GM19193 (cell line): Measurements from ENCODE around the gene USP12.

Experiments used
- POLR2A ChIP-seq: IDR thresholded peaks from 4 replicates; pipeline ENCODE4 v1.6.1; 2011; ENCODE audit not compliant: insufficient read depth, insufficient read length; ENCODE audit errors: extremely low read depth

USP12 gene

DNA sequence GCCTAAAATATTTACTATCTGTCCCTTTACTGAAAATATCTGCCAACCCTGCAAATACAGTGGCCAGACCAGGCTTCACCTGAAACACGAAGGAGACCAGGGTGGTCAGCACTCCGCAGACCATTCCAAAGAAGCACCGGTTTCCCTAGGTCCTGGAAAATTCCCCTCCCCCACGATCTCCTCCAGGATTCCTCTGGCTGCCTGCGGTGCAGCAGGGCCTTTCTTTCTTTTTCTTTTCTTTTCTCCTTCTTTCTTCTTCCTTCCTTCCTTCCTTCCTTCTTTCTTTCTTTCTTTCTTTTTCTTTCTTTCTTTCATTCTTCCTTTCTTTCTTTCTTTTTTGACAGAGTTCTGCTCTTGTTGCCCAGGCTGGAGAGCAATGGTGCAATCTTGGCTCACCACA lies 152.7 kb downstream of the USP12 start:
- TF ChIP-seq POLR2A: no peak

DNA sequence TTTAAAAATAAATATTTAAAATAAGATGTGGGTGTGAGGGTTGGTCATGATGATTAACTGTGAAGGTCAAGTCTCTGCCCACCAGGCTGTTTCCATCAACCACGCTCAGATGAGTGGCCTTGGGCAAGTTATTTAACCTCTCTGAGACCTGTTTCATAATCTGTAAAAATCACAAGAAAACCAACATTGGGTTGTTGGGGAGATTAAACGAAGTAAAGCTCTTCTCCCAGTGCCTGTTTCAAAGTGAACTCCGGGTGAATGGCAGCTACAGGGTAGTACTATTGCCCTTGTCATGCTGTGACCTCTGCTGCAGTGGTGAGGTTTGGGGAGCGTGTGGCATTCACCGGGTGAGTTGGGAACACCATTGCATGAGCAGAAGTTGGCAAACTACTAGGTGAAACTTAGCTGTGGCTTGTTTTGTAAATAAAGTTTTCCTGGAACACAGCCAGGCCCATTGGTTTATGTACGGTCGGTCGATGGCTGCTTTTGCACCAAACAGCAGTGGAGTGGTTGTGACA lies 153.2 kb downstream of the USP12 start:
- TF ChIP-seq POLR2A: no peak

DNA sequence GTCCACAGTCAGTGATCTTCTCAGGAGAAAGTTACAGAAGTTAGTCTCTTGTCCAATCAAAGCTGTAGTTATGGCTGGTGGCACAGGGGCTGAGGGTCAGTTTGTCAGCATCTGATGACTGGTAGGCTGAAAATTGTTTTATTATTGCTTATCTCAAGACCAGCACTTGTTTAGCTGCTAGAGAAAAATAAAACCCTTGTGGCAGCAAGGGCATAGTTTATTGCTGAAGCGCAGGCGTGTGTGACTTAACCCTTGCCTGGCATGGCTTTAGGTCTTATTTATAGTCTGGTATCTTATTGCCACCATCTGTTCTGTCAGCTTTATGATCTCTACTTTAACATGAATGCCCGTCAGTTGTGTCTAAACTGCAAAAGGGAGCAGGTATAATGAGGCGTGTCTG lies 154.7 kb downstream of the USP12 start:
- TF ChIP-seq POLR2A: no peak
